HCT116 (cell line): ENCODE measurements around the gene ARL15. TPM values are rescaled to one million over a fixed set of nuclear protein-coding genes. Genes with fewer than 3 reads are reported as not detected.
A peak's percentile ranks its signal among the peaks of the same experiment; 100 is the strongest.

ENCODE experiments used
- ATAC-seq: fragments of 200-7000 bp; cut with Tn5 transposase; 2 replicates; pipeline ENCODE4 v1.9.1; 2020; ENCODE audit warnings: mild to moderate bottlenecking, moderate library complexity
- BruUV-seq: library from RNA; stranded (reverse); fragments of 400-500 nt; replicated peaks from 2 replicates; lab custom pipeline; 2021; lab: Mats Ljungman, UMichigan
- CTCF ChIA-PET: fragments of 300-600 bp; sonication (Branson Sonifier 250); formaldehyde crosslinking; loops from one replicate; lab custom pipeline; 2021; ENCODE audit warnings: antibody characterized with exemption; lab: Charles Lee
- POLR2A ChIA-PET: fragments of 300-600, 350-600 bp; sonication (Branson Sonifier 250); formaldehyde crosslinking; loops from one replicate; lab custom pipeline; 2021; ENCODE audit warnings: antibody characterized with exemption; lab: Charles Lee
- RAD21 ChIA-PET, 2 experiments: fragments of 300-600 bp; sonication (Branson Sonifier 250); formaldehyde crosslinking; loops; one replicate each; lab custom pipeline; 2023; ENCODE audit warnings: low total read pairs in 2 of 2; ENCODE audit not compliant: uncharacterized antibody in 2 of 2, unreplicated experiment in 2 of 2, low non-redundant PET in 1 of 2; lab: Charles Lee
- DNase-seq: peaks from one replicate; pipeline ENCODE4 v3.0.0-alpha.2; 2010; ENCODE audit warnings: low read depth, low spot score
- H2AFZ ChIP-seq: fragments of 200-600 bp; shearing (Covaris generic), sonication (generic); 2 replicates; pipeline ENCODE4 v1.6.1; 2017; ENCODE audit warnings: low read depth, mixed run types, mixed read lengths, antibody characterized with exemption, low read length; ENCODE audit not compliant: poor library complexity, severe bottlenecking
- H3K27ac ChIP-seq: 2 replicates; pipeline ENCODE4 v1.5.1; 2012; ENCODE audit warnings: low read depth, low read length
- H3K27me3 ChIP-seq: fragments of 200-600 bp; sonication (generic); 2 replicates; pipeline ENCODE4 v1.6.1; 2016; ENCODE audit warnings: mixed run types, low read length, mixed read lengths; ENCODE audit not compliant: insufficient read depth
- H3K36me3 ChIP-seq, 2 experiments: fragments of 200-500 bp in 1 of 2; fragments of 200-600 bp in 1 of 2; sonication (Bioruptor generic) in 1 of 2; sonication (generic) in 1 of 2; 2 replicates each; pipeline versions ENCODE4 v1.5.1 to v1.6.1; 2014 to 2016; ENCODE audit warnings: low read length in 2 of 2, inconsistent platforms in 1 of 2, mixed read lengths in 1 of 2, mixed run types in 1 of 2; ENCODE audit not compliant: insufficient read depth in 2 of 2, control insufficient read depth in 1 of 2
- H3K4me1 ChIP-seq, 2 experiments: fragments of 200-600 bp in 1 of 2; sonication (generic) in 1 of 2; 2 replicates each; pipeline versions ENCODE4 v1.5.1 to v1.6.1; 2012 to 2017; ENCODE audit warnings: low read length in 2 of 2, inconsistent platforms in 1 of 2, mild to moderate bottlenecking in 1 of 2, mixed read lengths in 1 of 2, mixed run types in 1 of 2, moderate library complexity in 1 of 2; ENCODE audit not compliant: insufficient read depth in 2 of 2, control insufficient read depth in 1 of 2
- H3K4me2 ChIP-seq: fragments of 200-600 bp; sonication (generic); 2 replicates; pipeline ENCODE4 v1.6.1; 2017; ENCODE audit warnings: mixed run types, low read length, mixed read lengths
- H3K4me3 ChIP-seq, 2 experiments: fragments of 200-600 bp in 1 of 2; sonication (generic) in 1 of 2; replicated peaks in 1 of 2; 2 replicates each; pipeline ENCODE4 v1.5.1; 2011 to 2016; ENCODE audit warnings: low read length in 2 of 2, control low read depth in 1 of 2, low read depth in 1 of 2, mild to moderate bottlenecking in 1 of 2, mixed read lengths in 1 of 2, mixed run types in 1 of 2
- H3K79me2 ChIP-seq: fragments of 200-600 bp; sonication (generic); 2 replicates; pipeline ENCODE4 v1.6.1; 2017; ENCODE audit warnings: mild to moderate bottlenecking, mixed run types, low read length, moderate library complexity, mixed read lengths; ENCODE audit not compliant: insufficient read depth
- H3K9ac ChIP-seq: fragments of 200-600 bp; sonication (generic); 2 replicates; pipeline ENCODE4 v1.6.1; 2016; ENCODE audit warnings: low read length, mixed read lengths
- H3K9me2 ChIP-seq: fragments of 200-600 bp; sonication (generic), shearing (Covaris generic); 2 replicates; pipeline ENCODE4 v1.6.1; 2017; ENCODE audit warnings: mixed run types, mild to moderate bottlenecking, moderate library complexity; ENCODE audit not compliant: insufficient read depth
- H3K9me3 ChIP-seq, 2 experiments: fragments of 200-500 bp in 1 of 2; fragments of 200-600 bp in 1 of 2; sonication (Bioruptor generic) in 1 of 2; sonication (generic) in 1 of 2; 2 replicates each; pipeline ENCODE4 v1.6.1; 2014 to 2017; ENCODE audit warnings: low read length in 2 of 2, mixed read lengths in 2 of 2, inconsistent platforms in 1 of 2, low read depth in 1 of 2, mild to moderate bottlenecking in 1 of 2, mixed run types in 1 of 2, moderate library complexity in 1 of 2; ENCODE audit not compliant: control insufficient read depth in 1 of 2, insufficient read depth in 1 of 2
- H4K20me1 ChIP-seq: fragments of 200-600 bp; sonication (generic), shearing (Covaris generic); 2 replicates; pipeline ENCODE4 v1.6.1; 2017; ENCODE audit warnings: mixed run types, mild to moderate bottlenecking, moderate library complexity; ENCODE audit not compliant: insufficient read depth
- ATF3 ChIP-seq: IDR thresholded peaks from 2 replicates; pipeline ENCODE4 v1.6.1; 2012
- CBX3 ChIP-seq: IDR thresholded peaks from 2 replicates; pipeline ENCODE4 v1.6.1; 2012; ENCODE audit warnings: low read depth
- ELF1 ChIP-seq: IDR thresholded peaks from 2 replicates; pipeline ENCODE4 v1.6.1; 2012; ENCODE audit warnings: low read depth, borderline replicate concordance
- EZH2phosphoT487 ChIP-seq: fragments of 200-600 bp; IDR thresholded peaks from 2 replicates; pipeline ENCODE4 v1.6.1; 2018; ENCODE audit warnings: antibody characterized with exemption, borderline replicate concordance
- POLR2AphosphoS5 ChIP-seq: IDR thresholded peaks from 2 replicates; pipeline ENCODE4 v1.6.1; 2011; ENCODE audit warnings: mild to moderate bottlenecking, low read depth, low read length, moderate library complexity
- RAD21 ChIP-seq: IDR thresholded peaks from 2 replicates; pipeline ENCODE4 v1.6.1; 2012; ENCODE audit warnings: low read depth, mild to moderate bottlenecking
- SRF ChIP-seq: IDR thresholded peaks from 2 replicates; pipeline ENCODE4 v1.6.1; 2012; ENCODE audit warnings: low read depth
- TCF7L2 ChIP-seq: IDR thresholded peaks from 2 replicates; pipeline ENCODE4 v1.7.0; 2011; ENCODE audit warnings: borderline replicate concordance, inconsistent platforms; ENCODE audit not compliant: insufficient read depth, insufficient read length; ENCODE audit errors: extremely low read depth
- intact Hi-C: fragments of 100-400 bp; cut with micrococcal nuclease; formaldehyde crosslinking; loops from 2 replicates; pipeline ENCODE4 v1.10.0; 2022
- total RNA-seq: library from RNA; stranded (reverse); gene quantifications from one replicate; pipeline ENCODE4 v1.2.1, GENCODE V29; 2021; ENCODE audit not compliant: unreplicated experiment
- TF ChIP-seq, protein P1 (sequence below), 3 experiments: fragments of 200-600 bp in 1 of 3; sonication (generic) in 1 of 3; IDR thresholded peaks in 2 of 3; conservative IDR thresholded peaks in 1 of 3; 2 replicates each; pipeline ENCODE4 v1.5.1; 2012 to 2017; ENCODE audit warnings: low read depth in 2 of 3, low read length in 2 of 3, antibody characterized with exemption in 1 of 3, borderline replicate concordance in 1 of 3, control low read depth in 1 of 3, mild to moderate bottlenecking in 1 of 3, mixed read lengths in 1 of 3, mixed run types in 1 of 3, moderate library complexity in 1 of 3; ENCODE audit not compliant: insufficient read depth in 1 of 3

ARL15 gene
- total RNA-seq, 1 experiment from 2014 or later = 15.0 TPM

GRCh38 chr5:53991942-53992341, 318.4 kb downstream of the ARL15 start:
- POLR2A ChIA-PET = no interaction called here

GRCh38 chr5:53987101-53987500, 323.3 kb downstream of the ARL15 start:
- ATAC-seq (no peak), DNase-seq (no peak)
- Histone ChIP-seq H3K79me2 (no peaks in the 10 kb centered on the region), H3K9me2 (no peaks in the 10 kb centered on the region), H3K9ac (no peak overlapping the region), H3K9me3 (no peaks in the 10 kb centered on the region), H3K27ac (no peak overlapping the region), H2AFZ (no peak overlapping the region), H3K27me3 (no peaks in the 10 kb centered on the region), H3K4me1 (no peaks in the 10 kb centered on the region), H3K36me3 (no peaks in the 10 kb centered on the region), H4K20me1 (no peaks in the 10 kb centered on the region), H3K4me3 (no peak overlapping the region), H3K4me2 (no peak overlapping the region)
- intact Hi-C loops = no loop called here
- BruUV-seq = no TSS peak
- ChIA-PET POLR2A (no interaction called here), RAD21 (no interaction called here), CTCF (no interaction called here)
- TF ChIP-seq TCF7L2 (no peak), ELF1 (no peak), SRF (no peak), CBX3 (no peak), EZH2phosphoT487 (no peak), ATF3 (no peak)
- TF ChIP-seq, protein P1, sequence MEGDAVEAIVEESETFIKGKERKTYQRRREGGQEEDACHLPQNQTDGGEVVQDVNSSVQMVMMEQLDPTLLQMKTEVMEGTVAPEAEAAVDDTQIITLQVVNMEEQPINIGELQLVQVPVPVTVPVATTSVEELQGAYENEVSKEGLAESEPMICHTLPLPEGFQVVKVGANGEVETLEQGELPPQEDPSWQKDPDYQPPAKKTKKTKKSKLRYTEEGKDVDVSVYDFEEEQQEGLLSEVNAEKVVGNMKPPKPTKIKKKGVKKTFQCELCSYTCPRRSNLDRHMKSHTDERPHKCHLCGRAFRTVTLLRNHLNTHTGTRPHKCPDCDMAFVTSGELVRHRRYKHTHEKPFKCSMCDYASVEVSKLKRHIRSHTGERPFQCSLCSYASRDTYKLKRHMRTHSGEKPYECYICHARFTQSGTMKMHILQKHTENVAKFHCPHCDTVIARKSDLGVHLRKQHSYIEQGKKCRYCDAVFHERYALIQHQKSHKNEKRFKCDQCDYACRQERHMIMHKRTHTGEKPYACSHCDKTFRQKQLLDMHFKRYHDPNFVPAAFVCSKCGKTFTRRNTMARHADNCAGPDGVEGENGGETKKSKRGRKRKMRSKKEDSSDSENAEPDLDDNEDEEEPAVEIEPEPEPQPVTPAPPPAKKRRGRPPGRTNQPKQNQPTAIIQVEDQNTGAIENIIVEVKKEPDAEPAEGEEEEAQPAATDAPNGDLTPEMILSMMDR (IDR thresholded peaks at IDR 0.05 in 2 of 3, conservative IDR thresholded peaks at IDR 0.05 in 1 of 3; ENCODE audit: borderline replicate concordance in 1 of 3, insufficient read depth in 1 of 3, low read depth in 2 of 3, low read length in 2 of 3) = no peak

More at GRCh38 chr5:53991942-53992341, 318.4 kb downstream of the ARL15 start:
- Histone ChIP-seq H3K36me3 (no peaks in the 10 kb centered on the region), H3K4me2 (no peak overlapping the region), H3K27ac (no peak overlapping the region), H3K4me3 (no peak overlapping the region), H2AFZ (no peak overlapping the region), H3K79me2 (no peaks in the 10 kb centered on the region), H3K9me3 (no peaks in the 10 kb centered on the region), H4K20me1 (no peaks in the 10 kb centered on the region), H3K9ac (no peak overlapping the region), H3K9me2 (no peaks in the 10 kb centered on the region), H3K4me1 (no peaks in the 10 kb centered on the region), H3K27me3 (no peaks in the 10 kb centered on the region)
- ATAC-seq = no peak
- TF ChIP-seq, protein P1 (IDR thresholded peaks at IDR 0.05 in 2 of 3, conservative IDR thresholded peaks at IDR 0.05 in 1 of 3; ENCODE audit: borderline replicate concordance in 1 of 3, insufficient read depth in 1 of 3, low read depth in 2 of 3, low read length in 2 of 3) = peak in 2 of 3 experiments; percentile 46 to 69; a peak in 3 of 6 replicates
- no peak for TF ChIP-seq POLR2AphosphoS5
- TF ChIP-seq RAD21 = peak; percentile 35; the same call in 1 of the 2 replicates
- ChIA-PET CTCF (no interaction called here), RAD21 (interaction anchor here in 1 of 2 experiments (0.9 kb wide), 1 partner anchor 208 kb away, joined by 3 read pairs; no protein-coding TSS in a partner anchor)
- no TSS peak for BruUV-seq
- intact Hi-C loops = loop anchor here (10.0 kb wide), 1 partner anchor 507 kb away; the partner anchor contains the start of gene FST
- DNase-seq = no peak
